DOHH2 (cell line): ENCODE data around the gene ANKRD30B.

Source experiments
- EZH2phosphoT487 ChIP-seq: fragments of 200-600 bp; sonication (generic); IDR thresholded peaks from 2 replicates; pipeline ENCODE4 v1.6.1; 2017; ENCODE audit warnings: borderline replicate concordance, mild to moderate bottlenecking, antibody characterized with exemption, low read length, moderate library complexity, mixed read lengths
- TF ChIP-seq, protein P1 (sequence below): fragments of 200-600 bp; sonication (generic); IDR thresholded peaks from one replicate; pipeline ENCODE4 v1.5.1; 2014; ENCODE audit warnings: antibody characterized with exemption, mild to moderate bottlenecking, low read depth, low read length; ENCODE audit not compliant: poor library complexity, severe bottlenecking

DNA sequence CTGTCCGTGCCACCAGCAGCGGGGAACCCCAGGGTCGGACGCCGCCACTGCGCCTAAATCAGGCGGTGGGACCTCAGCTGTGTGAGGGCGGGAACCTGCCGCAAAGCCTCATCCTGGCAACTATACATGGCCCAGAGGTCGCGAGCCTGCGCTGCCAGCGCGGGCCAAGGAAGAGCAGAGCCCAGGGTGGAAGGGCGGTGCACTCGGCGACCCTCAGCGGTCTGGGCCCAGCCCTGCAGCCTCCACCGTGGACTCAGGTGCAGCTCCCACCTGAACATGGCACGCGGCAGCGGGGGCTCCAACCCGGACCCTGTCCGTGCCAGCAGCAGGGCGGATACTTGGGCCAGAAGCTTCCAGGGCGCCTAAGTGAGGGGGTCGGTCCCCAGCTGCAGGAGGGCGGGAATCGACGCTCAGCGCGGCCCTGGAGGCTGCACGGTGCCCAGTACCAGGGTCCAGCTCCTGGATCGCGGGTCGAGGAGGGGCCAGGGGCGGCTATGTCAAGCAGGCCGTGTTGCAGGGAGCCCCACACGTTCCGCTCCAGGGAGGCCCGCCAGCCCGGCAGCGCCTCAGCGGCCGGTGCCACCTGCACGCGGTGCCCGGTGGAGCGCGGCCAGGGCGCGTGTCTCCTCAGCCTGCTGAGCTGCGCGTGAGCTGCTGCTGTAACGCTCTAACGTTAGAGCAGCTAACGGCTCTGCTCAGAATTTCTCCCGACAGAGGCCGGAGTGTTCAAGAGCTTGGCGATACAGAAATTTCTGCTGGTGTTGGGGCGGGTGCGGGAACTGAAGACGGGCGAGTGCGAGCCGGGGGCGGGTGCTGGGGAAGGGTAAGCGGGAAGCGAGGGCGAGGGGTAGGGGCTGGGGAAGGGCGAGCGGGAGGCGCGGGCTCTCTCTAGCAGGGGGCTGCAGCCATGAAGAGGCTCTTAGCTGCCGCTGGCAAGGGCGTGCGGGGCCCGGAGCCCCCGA lies at the start of gene ANKRD30B:
- TF ChIP-seq, protein P1, sequence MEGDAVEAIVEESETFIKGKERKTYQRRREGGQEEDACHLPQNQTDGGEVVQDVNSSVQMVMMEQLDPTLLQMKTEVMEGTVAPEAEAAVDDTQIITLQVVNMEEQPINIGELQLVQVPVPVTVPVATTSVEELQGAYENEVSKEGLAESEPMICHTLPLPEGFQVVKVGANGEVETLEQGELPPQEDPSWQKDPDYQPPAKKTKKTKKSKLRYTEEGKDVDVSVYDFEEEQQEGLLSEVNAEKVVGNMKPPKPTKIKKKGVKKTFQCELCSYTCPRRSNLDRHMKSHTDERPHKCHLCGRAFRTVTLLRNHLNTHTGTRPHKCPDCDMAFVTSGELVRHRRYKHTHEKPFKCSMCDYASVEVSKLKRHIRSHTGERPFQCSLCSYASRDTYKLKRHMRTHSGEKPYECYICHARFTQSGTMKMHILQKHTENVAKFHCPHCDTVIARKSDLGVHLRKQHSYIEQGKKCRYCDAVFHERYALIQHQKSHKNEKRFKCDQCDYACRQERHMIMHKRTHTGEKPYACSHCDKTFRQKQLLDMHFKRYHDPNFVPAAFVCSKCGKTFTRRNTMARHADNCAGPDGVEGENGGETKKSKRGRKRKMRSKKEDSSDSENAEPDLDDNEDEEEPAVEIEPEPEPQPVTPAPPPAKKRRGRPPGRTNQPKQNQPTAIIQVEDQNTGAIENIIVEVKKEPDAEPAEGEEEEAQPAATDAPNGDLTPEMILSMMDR, result no peak
- no peak for TF ChIP-seq EZH2phosphoT487
